Peyer's patch (tissue), 4 donors: ENCODE results near the gene FLT4. TPM values are rescaled to one million over a fixed set of nuclear protein-coding genes. Genes with fewer than 3 reads are reported as not detected.

Source experiments
- DNase-seq, 3 donors: peaks; one replicate each; pipeline ENCODE4 v3.0.0-alpha.2; 2017 to 2019
- H3K27ac ChIP-seq, 4 donors: fragments of 200-600 bp; sonication (generic); one replicate each; pipeline ENCODE4 v1.5.1; 2016 to 2019
- H3K27me3 ChIP-seq, 2 donors: fragments of 200-600 bp; sonication (generic); one replicate each; pipeline ENCODE4 v1.5.1; 2019
- H3K36me3 ChIP-seq, 3 donors: fragments of 200-600 bp; sonication (generic); one replicate each; pipeline ENCODE4 v1.5.1; 2016 to 2019
- H3K4me1 ChIP-seq, 4 donors: fragments of 200-600 bp; sonication (generic); one replicate each; pipeline ENCODE4 v1.5.1; 2016 to 2019
- H3K4me3 ChIP-seq, 4 donors: fragments of 200-600 bp; sonication (generic); 1 replicate in 3 of 4; 2 replicates in 1 of 4; pipeline ENCODE4 v1.5.1; 2016 to 2019; ENCODE audit warnings: mild to moderate bottlenecking in 1 of 4
- H3K9me3 ChIP-seq, 4 donors: fragments of 200-600 bp; sonication (generic); one replicate each; pipeline ENCODE4 v1.5.1; 2016 to 2019; ENCODE audit warnings: mild to moderate bottlenecking in 1 of 4
- CTCF ChIP-seq, 6 experiments: fragments of 450-650 bp in 4 of 6; fragments of 200-600 bp in 2 of 6; sonication (generic) in 1 of 6; IDR thresholded peaks; one replicate each; pipeline ENCODE4 v1.5.1; 2017 to 2019; ENCODE audit warnings: antibody characterized with exemption in 6 of 6, mild to moderate bottlenecking in 3 of 6, moderate library complexity in 1 of 6
- POLR2A ChIP-seq, 2 donors: fragments of 450-650 bp; IDR thresholded peaks; one replicate each; pipeline ENCODE4 v1.5.1; 2017; ENCODE audit warnings: antibody characterized with exemption in 2 of 2, mild to moderate bottlenecking in 2 of 2, moderate library complexity in 2 of 2
- total RNA-seq, 4 donors: library from RNA; depleted of rRNA; stranded (reverse); fragments of >200 nt; gene quantifications; one replicate each; pipeline ENCODE4 v1.1.0, GENCODE V29; 2016

FLT4 gene
- total RNA-seq, 4 donors from 2014 or later, result 3.9 to 17.3 (median 6.1) TPM

GRCh38 chr5:180626661-180627385 is 22.6 kb downstream of the FLT4 start:
- Histone ChIP-seq H3K4me1 (no peaks in the 10 kb centered on the region), H3K27me3 (no peaks in the 10 kb centered on the region), H3K36me3 (no peaks in the 10 kb centered on the region), H3K4me3 (no peak overlapping the region), H3K9me3 (no peaks in the 10 kb centered on the region), H3K27ac (no peak overlapping the region)
- TF ChIP-seq POLR2A (IDR thresholded peaks at IDR 0.05), result no peak
- no peak for DNase-seq

- H3K27ac ChIP-seq, result no peak overlapping the region
- no peak for DNase-seq
Measured at GRCh38 chr5:180625791-180626660, 23.4 kb downstream of the FLT4 start.

GRCh38 chr5:180625125-180625790 is 24.1 kb downstream of the FLT4 start:
- TF ChIP-seq POLR2A (IDR thresholded peaks at IDR 0.05), result no peak
- TF ChIP-seq CTCF (IDR thresholded peaks at IDR 0.05), result no peak
- no peak overlapping the region for H3K4me3 ChIP-seq
- no peak for DNase-seq
- H3K4me1 ChIP-seq, result no peaks in the 10 kb centered on the region
- H3K9me3 ChIP-seq, result no peaks in the 10 kb centered on the region
- H3K27me3 ChIP-seq, result no peaks in the 10 kb centered on the region
- H3K36me3 ChIP-seq, result no peaks in the 10 kb centered on the region
- no peak overlapping the region for H3K27ac ChIP-seq

More at GRCh38 chr5:180625791-180626660, 23.4 kb downstream of the FLT4 start:
- TF ChIP-seq POLR2A (IDR thresholded peaks at IDR 0.05) (no peak), CTCF (IDR thresholded peaks at IDR 0.05) (no peak)
- no peaks in the 10 kb centered on the region for H3K9me3 ChIP-seq
- no peaks in the 10 kb centered on the region for H3K4me1 ChIP-seq
- no peaks in the 10 kb centered on the region for H3K27me3 ChIP-seq
- H3K4me3 ChIP-seq, result no peak overlapping the region
- H3K36me3 ChIP-seq, result no peaks in the 10 kb centered on the region

- TF ChIP-seq CTCF (IDR thresholded peaks at IDR 0.05) (no peak), POLR2A (IDR thresholded peaks at IDR 0.05) (no peak)
- no peak overlapping the region for H3K4me3 ChIP-seq
- H3K9me3 ChIP-seq, result no peaks in the 10 kb centered on the region
- H3K27me3 ChIP-seq, result no peaks in the 10 kb centered on the region
- H3K27ac ChIP-seq, result no peak overlapping the region
- H3K4me1 ChIP-seq, result no peaks in the 10 kb centered on the region
- DNase-seq, result no peak
- no peaks in the 10 kb centered on the region for H3K36me3 ChIP-seq
Measured at GRCh38 chr5:180624587-180624986, 24.8 kb downstream of the FLT4 start.

- no peak overlapping the region for H3K27ac ChIP-seq
- no peaks in the 10 kb centered on the region for H3K27me3 ChIP-seq
- no peaks in the 10 kb centered on the region for H3K4me1 ChIP-seq
- no peaks in the 10 kb centered on the region for H3K9me3 ChIP-seq
- TF ChIP-seq POLR2A (IDR thresholded peaks at IDR 0.05) (no peak), CTCF (IDR thresholded peaks at IDR 0.05) (no peak)
- no peak for DNase-seq
- no peak overlapping the region for H3K4me3 ChIP-seq
- H3K36me3 ChIP-seq, result no peaks in the 10 kb centered on the region
Measured at GRCh38 chr5:180623844-180624243, 25.6 kb downstream of the FLT4 start.
